ENCODE data around the gene BMP2K. TPM values are rescaled to one million over a fixed set of nuclear protein-coding genes. Genes with fewer than 3 reads are reported as not detected.

Gene BMP2K
- total and polyA plus RNA-seq, 7 experiments from 2014 or later = 3.1 to 25.6 (median 13.6) TPM

DNA sequence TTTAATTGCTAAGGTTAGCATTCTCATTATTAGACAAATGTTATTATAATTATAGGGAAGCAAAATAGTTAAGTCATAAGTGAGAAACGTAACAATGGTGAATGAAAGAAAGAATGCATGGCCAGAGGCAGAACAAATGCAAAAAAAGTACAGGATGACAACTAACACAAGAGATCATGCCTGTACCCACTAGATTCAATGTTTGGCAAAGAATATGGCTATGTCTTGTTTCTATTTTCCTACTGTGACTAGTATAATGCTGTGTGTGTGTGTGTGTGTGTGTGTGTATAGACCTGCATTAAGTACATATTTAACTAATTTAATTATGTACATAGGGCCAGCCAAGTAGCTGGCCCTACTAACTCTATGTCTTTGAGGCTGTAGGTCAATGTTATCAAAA is 12.9 kb upstream of the BMP2K start:
- H3K9me3 Mint-ChIP-seq = peaks cover 0 to 3% (median 0%) of the 10 kb centered on the region in 11 donors
- H3K27me3 Mint-ChIP-seq = peaks cover 0 to 6% (median 0%) of the 10 kb centered on the region in 5 donors
- ChIA-PET POLR2A (no interaction called here), CTCF (no interaction called here)
- no peak overlapping the region for H3K4me3 Mint-ChIP-seq
- intact Hi-C loops (cut with micrococcal nuclease) = no loop called here
- no peak overlapping the region for H3K27ac Mint-ChIP-seq
- no peaks in the 10 kb centered on the region for H3K9me3 ChIP-seq (ENCODE audit: control insufficient read depth in 2 of 3, low read length in 3 of 3)
- H3K27me3 ChIP-seq (ENCODE audit: control insufficient read depth in 2 of 2, insufficient read depth in 2 of 2, low read length in 2 of 2) = no peaks in the 10 kb centered on the region
- peaks cover 0 to 9% (median 0%) of the 10 kb centered on the region in 7 donors for H3K4me1 Mint-ChIP-seq
- no peak overlapping the region for H3K4me3 ChIP-seq (ENCODE audit: low read length)
- no peaks in the 10 kb centered on the region for H3K36me3 ChIP-seq (ENCODE audit: control insufficient read depth in 2 of 3, insufficient read depth in 3 of 3, low read length in 3 of 3)
- H3K27ac ChIP-seq (ENCODE audit: low read depth, low read length) = no peak overlapping the region
- H3K36me3 Mint-ChIP-seq = peaks cover 0 to 3% (median 0%) of the 10 kb centered on the region in 5 donors
- ATAC-seq (no peak), DNase-seq (no peak)
- H3K4me1 ChIP-seq (ENCODE audit: control insufficient read depth in 2 of 2, insufficient read depth in 2 of 2, low read length in 2 of 2) = no peaks in the 10 kb centered on the region

- Histone ChIP-seq H3K4me3 (ENCODE audit: low read length) (no peak overlapping the region), H3K36me3 (ENCODE audit: control insufficient read depth in 2 of 3, insufficient read depth in 3 of 3, low read length in 3 of 3) (no peaks in the 10 kb centered on the region), H3K9me3 (ENCODE audit: control insufficient read depth in 2 of 3, low read length in 3 of 3) (no peaks in the 10 kb centered on the region), H3K27ac (ENCODE audit: low read depth, low read length) (no peak overlapping the region), H3K27me3 (ENCODE audit: control insufficient read depth in 2 of 2, insufficient read depth in 2 of 2, low read length in 2 of 2) (no peaks in the 10 kb centered on the region), H3K4me1 (ENCODE audit: control insufficient read depth in 2 of 2, insufficient read depth in 2 of 2, low read length in 2 of 2) (no peaks in the 10 kb centered on the region)
- Mint-ChIP-seq H3K9me3 (peaks cover 0 to 3% (median 0%) of the 10 kb centered on the region in 11 donors), H3K27ac (no peak overlapping the region), H3K36me3 (peaks cover 0 to 2% (median 0%) of the 10 kb centered on the region in 5 donors), H3K27me3 (peaks cover 0 to 6% (median 0%) of the 10 kb centered on the region in 5 donors), H3K4me3 (no peak overlapping the region), H3K4me1 (peaks cover 0 to 11% (median 1%) of the 10 kb centered on the region in 7 donors)
- ATAC-seq = no peak
- POLR2A ChIA-PET = no interaction called here
- CTCF ChIA-PET = no interaction called here
- intact Hi-C loops (cut with micrococcal nuclease) = no loop called here
- no peak for DNase-seq
These were observed 12.3 kb upstream of the BMP2K start for GRCh38 chr4:78763763-78764387.

DNA sequence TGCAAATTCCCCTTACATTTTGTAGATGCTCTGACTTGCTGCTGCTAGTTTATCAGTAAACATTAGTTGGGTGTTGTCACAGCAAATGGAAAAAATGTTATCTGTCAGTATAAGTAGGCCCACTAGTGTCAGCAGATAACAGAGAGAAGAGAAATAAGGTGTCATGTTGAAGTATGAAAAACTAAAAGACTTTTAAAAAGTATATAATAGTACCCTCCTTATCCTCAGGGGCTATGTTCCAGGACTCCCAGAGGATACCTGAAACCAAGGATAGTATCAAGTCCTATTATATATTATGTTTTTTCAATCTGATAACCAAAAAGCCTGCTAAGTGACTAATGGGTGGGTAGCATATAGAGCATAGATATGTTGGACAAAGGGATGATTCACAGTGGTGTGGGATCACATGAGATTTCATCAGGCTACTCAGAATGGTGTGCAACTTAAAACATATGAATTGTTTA is 11.6 kb upstream of the BMP2K start:
- peaks cover 0 to 2% (median 0%) of the 10 kb centered on the region in 5 donors for H3K36me3 Mint-ChIP-seq
- peaks cover 0 to 3% (median 0%) of the 10 kb centered on the region in 11 donors for H3K9me3 Mint-ChIP-seq
- ChIA-PET POLR2A (no interaction called here), CTCF (no interaction called here)
- H3K27ac Mint-ChIP-seq = no peak overlapping the region
- H3K9me3 ChIP-seq (ENCODE audit: control insufficient read depth in 2 of 3, low read length in 3 of 3) = no peaks in the 10 kb centered on the region
- peaks cover 0 to 15% (median 1%) of the 10 kb centered on the region in 7 donors for H3K4me1 Mint-ChIP-seq
- no peak overlapping the region for H3K4me3 Mint-ChIP-seq
- intact Hi-C loops (cut with micrococcal nuclease) = no loop called here
- DNase-seq = no peak
- ATAC-seq = no peak
- no peaks in the 10 kb centered on the region for H3K4me1 ChIP-seq (ENCODE audit: control insufficient read depth in 2 of 2, insufficient read depth in 2 of 2, low read length in 2 of 2)
- H3K36me3 ChIP-seq (ENCODE audit: control insufficient read depth in 2 of 3, insufficient read depth in 3 of 3, low read length in 3 of 3) = no peaks in the 10 kb centered on the region
- H3K27ac ChIP-seq (ENCODE audit: low read depth, low read length) = no peak overlapping the region
- H3K27me3 Mint-ChIP-seq = peaks cover 0 to 6% (median 0%) of the 10 kb centered on the region in 5 donors
- no peaks in the 10 kb centered on the region for H3K27me3 ChIP-seq (ENCODE audit: control insufficient read depth in 2 of 2, insufficient read depth in 2 of 2, low read length in 2 of 2)
- no peak overlapping the region for H3K4me3 ChIP-seq (ENCODE audit: low read length)

GRCh38 chr4:78765432-78766006 is 10.6 kb upstream of the BMP2K start:
- intact Hi-C loops (cut with micrococcal nuclease) = no loop called here
- Histone ChIP-seq H3K4me3 (ENCODE audit: low read length) (no peak overlapping the region), H3K4me1 (ENCODE audit: control insufficient read depth in 2 of 2, insufficient read depth in 2 of 2, low read length in 2 of 2) (no peaks in the 10 kb centered on the region), H3K27ac (ENCODE audit: low read depth, low read length) (no peak overlapping the region), H3K36me3 (ENCODE audit: control insufficient read depth in 2 of 3, insufficient read depth in 3 of 3, low read length in 3 of 3) (no peaks in the 10 kb centered on the region), H3K9me3 (ENCODE audit: control insufficient read depth in 2 of 3, low read length in 3 of 3) (no peaks in the 10 kb centered on the region), H3K27me3 (ENCODE audit: control insufficient read depth in 2 of 2, insufficient read depth in 2 of 2, low read length in 2 of 2) (no peaks in the 10 kb centered on the region)
- Mint-ChIP-seq H3K4me3 (no peak overlapping the region), H3K27ac (no peak overlapping the region), H3K9me3 (peaks cover 0 to under 1% (median 0%) of the 10 kb centered on the region in 11 donors), H3K27me3 (peaks cover 0 to 6% (median 0%) of the 10 kb centered on the region in 5 donors), H3K4me1 (peaks cover 0 to 19% (median 3%) of the 10 kb centered on the region in 7 donors), H3K36me3 (peaks cover 0 to 2% (median 0%) of the 10 kb centered on the region in 5 donors)
- CTCF ChIA-PET = no interaction called here
- DNase-seq (no peak), ATAC-seq (no peak)
- POLR2A ChIA-PET = no interaction called here

DNA sequence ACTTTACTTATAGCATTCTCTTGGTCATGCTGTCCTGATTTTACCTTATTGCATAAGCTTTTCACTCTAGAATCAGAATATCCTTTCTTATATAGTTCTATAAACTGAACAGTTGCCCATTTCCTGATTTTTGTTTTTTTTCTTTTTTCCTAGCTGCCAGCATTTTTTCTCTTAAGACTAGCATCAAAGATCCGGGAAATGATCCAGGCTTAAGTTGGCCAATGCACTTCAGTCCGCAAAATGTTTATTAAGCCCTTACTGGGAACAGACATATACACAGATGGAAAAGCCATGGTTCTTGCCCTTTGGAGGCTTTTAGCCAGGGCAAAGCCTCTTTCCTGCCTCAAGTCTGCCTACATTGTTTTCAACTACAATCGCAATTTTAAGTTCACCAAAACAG is 10.1 kb upstream of the BMP2K start:
- H3K4me3 ChIP-seq (ENCODE audit: low read length) = no peak overlapping the region
- peaks cover 0 to 6% (median 0%) of the 10 kb centered on the region in 5 donors for H3K27me3 Mint-ChIP-seq
- no peak overlapping the region for H3K27ac ChIP-seq (ENCODE audit: low read depth, low read length)
- peaks cover 0 to 2% (median 0%) of the 10 kb centered on the region in 5 donors for H3K36me3 Mint-ChIP-seq
- no peaks in the 10 kb centered on the region for H3K4me1 ChIP-seq (ENCODE audit: control insufficient read depth in 2 of 2, insufficient read depth in 2 of 2, low read length in 2 of 2)
- no peaks in the 10 kb centered on the region for H3K9me3 ChIP-seq (ENCODE audit: control insufficient read depth in 2 of 3, low read length in 3 of 3)
- CTCF ChIA-PET = no interaction called here
- no peak overlapping the region for H3K4me3 Mint-ChIP-seq
- no peaks in the 10 kb centered on the region for H3K27me3 ChIP-seq (ENCODE audit: control insufficient read depth in 2 of 2, insufficient read depth in 2 of 2, low read length in 2 of 2)
- POLR2A ChIA-PET = no interaction called here
- DNase-seq (no peak), ATAC-seq (no peak)
- H3K4me1 Mint-ChIP-seq = peaks cover 0 to 22% (median 3%) of the 10 kb centered on the region in 7 donors
- intact Hi-C loops (cut with micrococcal nuclease) = no loop called here
- H3K9me3 Mint-ChIP-seq = no peaks in the 10 kb centered on the region
- H3K36me3 ChIP-seq (ENCODE audit: control insufficient read depth in 2 of 3, insufficient read depth in 3 of 3, low read length in 3 of 3) = no peaks in the 10 kb centered on the region
- no peak overlapping the region for H3K27ac Mint-ChIP-seq

DNA sequence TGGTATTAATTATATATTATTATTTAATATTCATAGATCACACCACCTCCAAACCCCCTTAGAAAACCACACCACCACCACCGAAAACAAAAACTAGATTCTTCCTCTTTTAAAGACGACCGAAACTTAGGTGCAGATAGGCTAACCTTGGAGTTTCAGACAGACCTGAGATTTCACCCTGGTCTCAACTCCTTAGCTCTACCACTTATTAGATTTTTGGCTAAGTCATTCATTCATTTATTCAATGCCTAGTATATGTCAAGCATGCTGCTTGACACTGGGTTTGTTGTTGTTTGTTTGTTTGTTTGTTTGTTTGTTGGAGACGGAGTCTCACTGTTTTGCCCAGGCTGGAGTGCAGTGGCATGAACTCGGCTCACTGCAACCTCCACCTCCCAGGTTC is 9.5 kb upstream of the BMP2K start:
- CTCF ChIA-PET = interaction anchor here (0.6 kb wide), 1 partner anchor 12 kb away, joined by 3 read pairs; no protein-coding TSS in a partner anchor
- ATAC-seq (no peak), DNase-seq (no peak)
- Histone ChIP-seq H3K9me3 (ENCODE audit: control insufficient read depth in 2 of 3, low read length in 3 of 3) (no peaks in the 10 kb centered on the region), H3K27me3 (ENCODE audit: control insufficient read depth in 2 of 2, insufficient read depth in 2 of 2, low read length in 2 of 2) (no peaks in the 10 kb centered on the region), H3K4me1 (ENCODE audit: control insufficient read depth in 2 of 2, insufficient read depth in 2 of 2, low read length in 2 of 2) (no peaks in the 10 kb centered on the region), H3K27ac (ENCODE audit: low read depth, low read length) (no peak overlapping the region), H3K36me3 (ENCODE audit: control insufficient read depth in 2 of 3, insufficient read depth in 3 of 3, low read length in 3 of 3) (no peaks in the 10 kb centered on the region), H3K4me3 (ENCODE audit: low read length) (no peak overlapping the region)
- Mint-ChIP-seq H3K4me1 (peaks cover 0 to 24% (median 3%) of the 10 kb centered on the region in 7 donors), H3K4me3 (no peak overlapping the region), H3K27ac (no peak overlapping the region), H3K27me3 (peaks cover 0 to 5% (median 0%) of the 10 kb centered on the region in 5 donors), H3K9me3 (no peaks in the 10 kb centered on the region), H3K36me3 (peaks cover 0 to 2% (median 0%) of the 10 kb centered on the region in 5 donors)
- intact Hi-C loops (cut with micrococcal nuclease) = no loop called here
- POLR2A ChIA-PET = no interaction called here

DNA sequence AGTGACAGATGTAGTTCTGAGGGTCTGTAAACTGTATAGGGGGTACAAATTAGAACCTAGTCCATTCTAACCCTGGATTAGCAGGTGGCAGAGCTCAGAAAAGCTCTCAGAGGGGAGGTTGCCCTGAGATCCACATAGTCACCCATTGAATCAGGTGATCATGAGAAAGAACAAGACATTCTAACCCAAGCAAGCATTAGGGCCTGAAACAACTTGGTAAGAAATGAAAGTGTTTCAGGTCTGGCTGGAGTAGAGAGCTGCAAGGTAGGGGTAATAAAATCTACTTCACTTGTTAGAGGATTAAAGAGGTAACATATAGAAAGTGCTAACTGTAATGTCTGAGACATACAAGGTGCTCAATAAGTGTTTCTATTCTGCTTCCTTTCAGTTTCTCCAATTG is 8.8 kb upstream of the BMP2K start:
- ATAC-seq = no peak
- no peak overlapping the region for H3K27ac Mint-ChIP-seq
- no peaks in the 10 kb centered on the region for H3K27me3 ChIP-seq (ENCODE audit: control insufficient read depth in 2 of 2, insufficient read depth in 2 of 2, low read length in 2 of 2)
- peaks cover 0 to 24% (median 3%) of the 10 kb centered on the region in 7 donors for H3K4me1 Mint-ChIP-seq
- no peaks in the 10 kb centered on the region for H3K9me3 Mint-ChIP-seq
- ChIA-PET POLR2A (no interaction called here), CTCF (interaction anchor here (0.6 kb wide), 1 partner anchor 13 kb away, joined by 3 read pairs; no protein-coding TSS in a partner anchor)
- no peaks in the 10 kb centered on the region for H3K4me1 ChIP-seq (ENCODE audit: control insufficient read depth in 2 of 2, insufficient read depth in 2 of 2, low read length in 2 of 2)
- no peaks in the 10 kb centered on the region for H3K9me3 ChIP-seq (ENCODE audit: control insufficient read depth in 2 of 3, low read length in 3 of 3)
- H3K36me3 Mint-ChIP-seq = no peaks in the 10 kb centered on the region
- intact Hi-C loops (cut with micrococcal nuclease) = no loop called here
- peaks cover 0 to 3% (median 0%) of the 10 kb centered on the region in 5 donors for H3K27me3 Mint-ChIP-seq
- H3K36me3 ChIP-seq (ENCODE audit: control insufficient read depth in 2 of 3, insufficient read depth in 3 of 3, low read length in 3 of 3) = no peaks in the 10 kb centered on the region
- H3K4me3 Mint-ChIP-seq = no peak overlapping the region
- H3K27ac ChIP-seq (ENCODE audit: low read depth, low read length) = no peak overlapping the region
- DNase-seq = no peak
- H3K4me3 ChIP-seq (ENCODE audit: low read length) = no peak overlapping the region
